Spleen (tissue), 11 donors: ENCODE results near the gene MYO3B. TPM values are rescaled to one million over a fixed set of nuclear protein-coding genes. Genes with fewer than 3 reads are reported as not detected.
A peak's percentile ranks its signal among the peaks of the same experiment; 100 is the strongest.

ENCODE experiments used
- DNase-seq: peaks from one replicate; pipeline ENCODE4 v3.0.0-alpha.2; 2020
- H3K27ac ChIP-seq, 8 donors: fragments of 200-600 bp; sonication (generic) in 7 of 8; 1 replicate in 4 of 8; 2 replicates in 4 of 8; pipeline versions ENCODE4 v1.5.0 to v1.8.0; 2016 to 2021; ENCODE audit warnings: inconsistent platforms in 4 of 8, mild to moderate bottlenecking in 4 of 8, moderate library complexity in 1 of 8
- H3K27me3 ChIP-seq, 7 donors: fragments of 200-600 bp; sonication (generic) in 6 of 7; replicated peaks in 1 of 7; 1 replicate in 4 of 7; 2 replicates in 3 of 7; pipeline versions ENCODE4 v1.5.0 to v1.8.0; 2016 to 2021; ENCODE audit warnings: inconsistent platforms in 3 of 7, mild to moderate bottlenecking in 1 of 7
- H3K36me3 ChIP-seq, 6 donors: fragments of 200-600 bp; sonication (generic) in 5 of 6; 1 replicate in 4 of 6; 2 replicates in 2 of 6; pipeline versions ENCODE4 v1.5.0 to v1.8.0; 2016 to 2021; ENCODE audit warnings: inconsistent platforms in 2 of 6
- H3K4me1 ChIP-seq, 6 donors: fragments of 200-600 bp; sonication (generic) in 5 of 6; 1 replicate in 3 of 6; 2 replicates in 3 of 6; pipeline versions ENCODE4 v1.5.0 to v1.8.0; 2016 to 2021; ENCODE audit warnings: inconsistent platforms in 3 of 6
- H3K4me3 ChIP-seq, 8 donors: fragments of 200-600 bp; sonication (generic) in 7 of 8; 1 replicate in 4 of 8; 2 replicates in 4 of 8; pipeline versions ENCODE4 v1.5.0 to v1.8.0; 2016 to 2021; ENCODE audit warnings: inconsistent platforms in 4 of 8, mild to moderate bottlenecking in 4 of 8, moderate library complexity in 2 of 8
- H3K9me3 ChIP-seq, 8 donors: fragments of 200-600 bp; sonication (generic) in 7 of 8; 1 replicate in 4 of 8; 2 replicates in 4 of 8; pipeline versions ENCODE4 v1.5.0 to v1.8.0; 2016 to 2021; ENCODE audit warnings: inconsistent platforms in 4 of 8
- CTCF ChIP-seq, 11 experiments: fragments of 200-600 bp in 7 of 11; fragments of 450-650 bp in 4 of 11; sonication (generic) in 4 of 11; IDR thresholded peaks in 8 of 11; conservative IDR thresholded peaks in 3 of 11; 1 replicate in 7 of 11; 2 replicates in 4 of 11; pipeline versions ENCODE4 v1.4.0 to v1.8.0; 2016 to 2021; ENCODE audit warnings: antibody characterized with exemption in 11 of 11, inconsistent platforms in 4 of 11, mild to moderate bottlenecking in 1 of 11
- POLR2A ChIP-seq, 3 donors: fragments of 450-650 bp; IDR thresholded peaks; one replicate each; pipeline ENCODE4 v1.5.1; 2017; ENCODE audit warnings: antibody characterized with exemption in 3 of 3, mild to moderate bottlenecking in 1 of 3
- POLR2AphosphoS5 ChIP-seq, 3 donors: sonication (generic); formaldehyde crosslinking; IDR thresholded peaks; one replicate each; pipeline ENCODE4 v1.5.1; 2017; ENCODE audit warnings: antibody characterized with exemption in 3 of 3
- WGBS, 5 donors: extraction: QIAGEN DNeasy Blood & Tissue Kit in 3 of 5; methylation state at CpG; one replicate each; pipeline versions ENCODE4 v1.1.5 to v1.1.7; 2013 to 2018; 5-methylcytosine and 5-hydroxymethylcytosine counted together
- intact Hi-C: fragments of 100-400 bp; cut with DNase I; formaldehyde crosslinking; loops from one replicate; pipeline ENCODE4 v1.15.0; 2023; ENCODE audit warnings: low total_unique reads
- polyA plus RNA-seq, 3 donors: library from polyadenylated mRNA; stranded (reverse); fragments of 200-250 nt; gene quantifications; one replicate each; pipeline ENCODE4 v1.2.1, GENCODE V29; 2013
- total RNA-seq, 7 donors: library from RNA; depleted of rRNA in 3 of 7; stranded (reverse); fragments of >200 nt in 3 of 7; fragmentation: NEBNext Ultra II Directional in 4 of 7; extraction: Animal tissue kit (Norgen Biotek cat#: 25700) in 4 of 7; gene quantifications; one replicate each; pipeline versions ENCODE4 v1.1.0 to v1.2.1, GENCODE V29; 2016 to 2021
- donor health status: healthy with polysubstance abuse.
- donor health status: DM: no; HTN: no; CAD: no; lungs with moderate emphysema.
- donor health status: DM: no; HTN: no; CAD: no.
- donor health status: Bipolar disorder and iron deficiency.
- donor health status: healthy.
- donor health status: DM: no; HTN: no; CAD: no.
- donor health status: DM: yes; HTN: yes; CAD: no.

The MYO3B gene
- total and polyA plus RNA-seq, 10 donors: 0.03 to 2.0 (median 0.58) TPM; not detected in 4

- no peak for DNase-seq
Measured at GRCh38 chr2:170500770-170501169, 322.8 kb downstream of the MYO3B start.

GRCh38 chr2:170501421-170502043, 323.6 kb downstream of the MYO3B start:
- Histone ChIP-seq H3K27ac (no peak overlapping the region), H3K36me3 (no peaks in the 10 kb centered on the region), H3K27me3 (peaks cover 0 to 4% (median 0%) of the 10 kb centered on the region in 7 donors), H3K4me1 (peaks cover 0 to 10% (median 5%) of the 10 kb centered on the region in 6 donors), H3K4me3 (no peak overlapping the region), H3K9me3 (no peaks in the 10 kb centered on the region)
- DNase-seq: no peak
- TF ChIP-seq CTCF (IDR thresholded peaks at IDR 0.05 in 8 of 11, conservative IDR thresholded peaks at IDR 0.05 in 3 of 11): no peak
- no peak for TF ChIP-seq POLR2AphosphoS5 (IDR thresholded peaks at IDR 0.05)
- TF ChIP-seq POLR2A (IDR thresholded peaks at IDR 0.05): no peak
- intact Hi-C loops: no loop called here
- 74 to 86% (median 77%) methylated on average over 6 of the region's 6 CpGs for WGBS, 5 donors

More at GRCh38 chr2:170500770-170501169, 322.8 kb downstream of the MYO3B start:
- Histone ChIP-seq H3K9me3 (no peaks in the 10 kb centered on the region), H3K4me1 (peaks cover 0 to 7% (median 1%) of the 10 kb centered on the region in 6 donors), H3K36me3 (no peaks in the 10 kb centered on the region), H3K27ac (peak overlapping the region in 1 of 8 donors; percentile 18), H3K27me3 (peaks cover 0 to 6% (median 0%) of the 10 kb centered on the region in 7 donors), H3K4me3 (no peak overlapping the region)
- intact Hi-C loops: no loop called here
- TF ChIP-seq POLR2AphosphoS5 (IDR thresholded peaks at IDR 0.05): no peak
- no peak for TF ChIP-seq POLR2A (IDR thresholded peaks at IDR 0.05)
- TF ChIP-seq CTCF (IDR thresholded peaks at IDR 0.05 in 8 of 11, conservative IDR thresholded peaks at IDR 0.05 in 3 of 11): no peak
- WGBS, 5 donors: 70 to 81% (median 75%) methylated on average over 5 of the region's 5 CpGs

GRCh38 chr2:170502361-170503130, 324.6 kb downstream of the MYO3B start:
- Histone ChIP-seq H3K36me3 (no peaks in the 10 kb centered on the region), H3K9me3 (no peaks in the 10 kb centered on the region), H3K4me3 (no peak overlapping the region), H3K4me1 (peaks cover 0 to 20% (median 5%) of the 10 kb centered on the region in 6 donors), H3K27me3 (peaks cover 0 to 8% (median 0%) of the 10 kb centered on the region in 7 donors), H3K27ac (peak overlapping the region in 1 of 8 donors; percentile 37)
- DNase-seq: no peak
- TF ChIP-seq CTCF (IDR thresholded peaks at IDR 0.05 in 8 of 11, conservative IDR thresholded peaks at IDR 0.05 in 3 of 11) (no peak), POLR2AphosphoS5 (IDR thresholded peaks at IDR 0.05) (no peak), POLR2A (IDR thresholded peaks at IDR 0.05) (no peak)
- intact Hi-C loops: no loop called here
- WGBS, 5 donors: 56 to 70% (median 69%) methylated on average over 8 of the region's 8 CpGs

DNA sequence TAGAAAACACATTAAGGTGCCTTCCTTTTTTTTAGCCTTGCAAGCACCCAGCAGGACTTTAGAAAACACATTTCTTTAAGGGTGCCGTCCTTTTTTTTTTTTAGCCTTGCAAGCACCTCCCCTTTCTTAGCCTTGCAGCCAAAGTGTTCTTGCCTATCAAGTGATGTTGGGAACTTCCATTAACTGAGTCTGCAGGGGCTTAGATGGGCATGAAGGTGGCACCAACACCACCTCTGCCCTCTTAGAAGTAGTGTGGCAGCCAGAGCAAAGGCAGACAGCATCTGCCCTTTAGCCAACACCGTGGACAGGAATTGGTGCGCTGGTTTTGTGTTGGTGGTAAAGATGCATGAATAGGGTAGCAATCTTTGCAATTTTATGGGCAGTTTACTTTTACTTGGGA, 325.6 kb downstream of the MYO3B start:
- Histone ChIP-seq H3K27ac (peak overlapping the region in 1 of 8 donors; percentile 37), H3K4me3 (no peak overlapping the region), H3K9me3 (no peaks in the 10 kb centered on the region), H3K4me1 (peaks cover 0 to 26% (median 5%) of the 10 kb centered on the region in 6 donors), H3K27me3 (peaks cover 0 to 11% (median 0%) of the 10 kb centered on the region in 7 donors), H3K36me3 (no peaks in the 10 kb centered on the region)
- no peak for DNase-seq
- TF ChIP-seq POLR2AphosphoS5 (IDR thresholded peaks at IDR 0.05) (no peak), CTCF (IDR thresholded peaks at IDR 0.05 in 8 of 11, conservative IDR thresholded peaks at IDR 0.05 in 3 of 11) (no peak), POLR2A (IDR thresholded peaks at IDR 0.05) (no peak)
- intact Hi-C loops: no loop called here
- 58 to 75% (median 63%) methylated on average over 2 to 3 of the region's 3 CpGs for WGBS, 5 donors
